ENCODE measurements around the gene TIMM22. TPM values are rescaled to one million over a fixed set of nuclear protein-coding genes. Genes with fewer than 3 reads are reported as not detected.

TIMM22 gene
- polyA plus RNA-seq, 3 donors from 2014 or later, result 22.0 to 26.9 (median 24.4) TPM

- Mint-ChIP-seq H3K36me3 (peaks cover 0 to 3% (median 0%) of the 10 kb centered on the region in 3 donors), H3K4me3 (no peak overlapping the region), H3K27ac (no peak overlapping the region), H3K9me3 (no peaks in the 10 kb centered on the region), H3K27me3 (ENCODE audit: low read depth in 3 of 3) (peaks cover 0 to 2% (median 1%) of the 10 kb centered on the region in 3 donors), H3K4me1 (peaks cover 8% of the 10 kb centered on the region in 2 donors)
- no peak for DNase-seq
Observed at GRCh38 chr17:1026599-1026975, 29.7 kb downstream of the TIMM22 start.

- no peak overlapping the region for H3K27ac Mint-ChIP-seq
- peaks cover 0 to 3% (median 0%) of the 10 kb centered on the region in 3 donors for H3K36me3 Mint-ChIP-seq
- peaks cover 0 to 2% (median 1%) of the 10 kb centered on the region in 3 donors for H3K27me3 Mint-ChIP-seq (ENCODE audit: low read depth in 3 of 3)
- H3K4me1 Mint-ChIP-seq, result peaks cover 8% of the 10 kb centered on the region in 2 donors
- DNase-seq, result no peak
- no peaks in the 10 kb centered on the region for H3K9me3 Mint-ChIP-seq
- H3K4me3 Mint-ChIP-seq, result no peak overlapping the region
Observed at GRCh38 chr17:1027044-1027443, 30.1 kb downstream of the TIMM22 start.

DNA sequence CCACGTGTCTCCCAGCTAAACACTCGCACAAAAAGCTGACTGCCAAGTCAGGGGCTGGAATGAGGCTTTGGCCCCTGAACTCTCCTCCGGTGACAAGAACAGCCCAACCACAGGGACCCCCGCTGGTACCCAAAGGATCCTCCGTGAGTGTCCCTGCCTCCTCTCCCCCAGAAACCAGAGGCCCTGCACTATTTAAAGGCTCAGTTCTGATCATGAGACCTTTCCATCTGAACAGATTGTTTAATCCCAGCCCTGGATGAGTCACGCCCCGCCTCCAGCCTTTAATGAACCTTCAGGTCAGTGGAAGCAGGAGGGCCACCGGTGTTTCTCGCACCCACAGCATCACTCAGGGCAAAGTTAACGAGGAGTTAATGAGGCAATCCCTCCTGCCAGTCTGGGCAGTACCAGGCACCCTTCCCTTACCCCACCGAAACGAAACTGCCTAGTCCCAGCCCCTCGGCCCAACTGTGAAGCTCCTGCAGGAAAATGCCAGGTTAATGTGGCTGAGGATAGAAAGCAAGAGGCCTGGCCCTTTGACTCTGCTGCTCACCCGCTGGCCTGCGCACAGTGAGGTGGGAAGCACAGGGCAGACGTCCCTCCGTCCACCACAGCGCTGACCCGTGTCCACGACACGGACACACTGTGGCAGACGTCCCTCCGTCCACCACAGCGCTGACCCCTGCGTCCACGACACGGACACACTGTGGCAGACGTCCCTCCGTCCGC, 32.4 kb downstream of the TIMM22 start:
- H3K4me3 Mint-ChIP-seq, result no peak overlapping the region
- peaks cover 0 to 5% (median 4%) of the 10 kb centered on the region in 3 donors for H3K27me3 Mint-ChIP-seq (ENCODE audit: low read depth in 3 of 3)
- no peak for DNase-seq
- H3K4me1 Mint-ChIP-seq, result peaks cover 15 to 19% of the 10 kb centered on the region in 2 donors
- peaks cover 0 to 7% (median 0%) of the 10 kb centered on the region in 3 donors for H3K36me3 Mint-ChIP-seq
- H3K9me3 Mint-ChIP-seq, result no peaks in the 10 kb centered on the region
- peak overlapping the region in 1 of 6 donors; percentile 19 for H3K27ac Mint-ChIP-seq

DNA sequence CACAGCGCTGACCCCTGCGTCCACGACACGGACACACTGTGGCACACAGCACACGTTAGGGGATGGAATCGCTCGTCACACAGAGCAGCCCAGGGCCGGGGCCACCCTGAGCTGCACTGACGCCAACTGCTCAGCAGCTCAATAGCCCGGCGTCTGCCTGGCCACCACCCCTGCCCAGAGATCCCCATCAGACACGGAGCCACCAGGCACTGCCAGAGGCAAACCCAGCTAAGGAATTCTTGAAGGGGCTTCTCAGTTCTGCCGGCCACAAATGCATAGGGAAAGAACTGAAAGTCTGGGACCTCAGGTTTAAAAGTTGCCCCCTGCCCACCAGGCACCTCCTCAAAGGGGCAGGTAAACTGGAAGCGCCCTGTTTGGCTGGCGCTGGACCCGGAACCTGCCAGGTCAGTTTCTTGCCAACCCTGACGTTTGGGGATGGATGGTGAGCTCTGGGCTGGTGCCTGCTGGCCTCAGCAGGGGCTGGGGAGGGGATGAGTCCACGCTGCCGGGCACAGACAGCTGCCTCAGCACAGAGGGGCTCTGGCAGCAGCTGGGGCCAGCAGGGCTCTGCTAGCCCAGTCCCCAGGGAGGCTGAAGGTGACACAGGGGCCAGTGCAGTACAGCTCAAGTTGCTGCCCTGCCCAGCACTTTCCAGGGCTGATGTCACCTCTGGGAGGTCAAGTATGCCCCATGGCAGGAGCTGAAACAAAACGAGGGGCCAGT, 33.2 kb downstream of the TIMM22 start:
- no peaks in the 10 kb centered on the region for H3K9me3 Mint-ChIP-seq
- H3K36me3 Mint-ChIP-seq, result peaks cover 0 to 7% (median 0%) of the 10 kb centered on the region in 3 donors
- H3K27ac Mint-ChIP-seq, result no peak overlapping the region

DNA sequence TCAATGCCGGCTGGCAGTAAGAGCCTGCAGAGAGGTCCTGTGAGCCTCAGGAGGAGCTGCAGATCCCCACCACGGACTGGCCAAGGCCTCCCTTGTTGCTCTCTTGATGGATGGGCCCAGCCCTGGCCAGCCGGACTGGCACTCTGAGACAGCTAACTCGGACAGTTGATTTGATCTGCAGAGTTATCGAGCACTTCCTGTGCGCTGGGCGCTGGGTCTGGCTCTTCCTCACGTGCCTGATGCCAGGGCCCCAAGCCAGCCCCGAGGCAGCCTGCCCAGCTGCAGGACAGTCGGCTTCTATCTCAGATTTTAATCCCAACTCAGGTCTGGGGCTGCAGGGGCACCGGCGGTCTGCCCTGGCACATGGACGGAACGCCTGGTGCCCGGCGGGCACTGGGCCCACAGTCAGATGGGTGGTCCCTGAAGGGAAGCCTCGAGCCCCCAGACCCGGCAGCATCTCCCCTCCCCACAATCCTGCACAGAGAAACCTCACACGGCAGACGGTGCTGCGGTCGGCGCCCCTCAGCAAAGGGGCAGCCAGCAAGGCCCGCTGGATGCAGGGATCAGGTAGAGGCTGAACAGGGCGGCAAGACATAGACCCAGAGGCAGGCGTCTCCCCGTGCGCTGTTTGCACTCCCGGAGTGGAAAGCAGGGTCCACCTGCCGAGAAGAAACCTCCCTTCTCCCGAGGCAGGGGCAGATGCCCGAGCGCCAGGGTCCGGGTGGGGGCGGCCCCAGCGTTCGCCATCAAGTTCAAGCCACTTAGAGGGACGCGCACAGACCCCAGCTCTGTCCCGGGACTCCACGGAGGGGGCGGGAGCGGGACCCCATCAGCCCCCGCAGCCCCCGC, 34.0 kb downstream of the TIMM22 start:
- Mint-ChIP-seq H3K4me1 (peaks cover 9 to 15% of the 10 kb centered on the region in 2 donors), H3K36me3 (peaks cover 0 to 4% (median 0%) of the 10 kb centered on the region in 3 donors), H3K9me3 (no peaks in the 10 kb centered on the region), H3K27me3 (ENCODE audit: low read depth in 3 of 3) (peaks cover 0 to 4% (median 4%) of the 10 kb centered on the region in 3 donors), H3K27ac (peak overlapping the region in 1 of 6 donors; percentile 22), H3K4me3 (no peak overlapping the region)
- no peak for DNase-seq

More for the DNA sequence above, 33.2 kb downstream of the TIMM22 start:
- H3K4me3 Mint-ChIP-seq, result no peak overlapping the region
- H3K27me3 Mint-ChIP-seq (ENCODE audit: low read depth in 3 of 3), result peaks cover 0 to 4% (median 4%) of the 10 kb centered on the region in 3 donors
- DNase-seq, result no peak
- H3K4me1 Mint-ChIP-seq, result peaks cover 15 to 19% of the 10 kb centered on the region in 2 donors

DNA sequence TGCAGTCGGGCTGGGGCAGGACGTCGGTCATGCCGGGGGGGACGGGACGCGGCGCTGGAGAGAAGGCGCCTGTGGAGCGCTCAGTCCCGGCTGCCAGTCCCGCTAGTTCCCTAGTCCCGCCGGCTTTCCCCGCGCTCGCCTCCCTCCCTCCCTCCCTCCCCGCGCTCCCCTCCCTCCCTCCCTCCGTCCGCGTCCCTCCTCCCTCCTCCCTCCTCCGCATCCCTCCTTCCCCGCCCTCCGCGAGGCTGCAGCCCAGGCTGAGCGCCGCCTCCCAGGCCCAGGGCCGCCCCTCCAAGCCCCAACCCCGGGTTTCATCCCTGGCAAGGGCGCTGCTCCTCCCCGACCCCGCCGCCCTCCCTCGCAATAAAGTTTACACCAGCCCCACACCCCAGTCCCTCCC, 34.8 kb downstream of the TIMM22 start:
- no peak for DNase-seq
- Mint-ChIP-seq H3K27me3 (ENCODE audit: low read depth in 3 of 3) (peaks cover 0 to 4% (median 4%) of the 10 kb centered on the region in 3 donors), H3K9me3 (no peaks in the 10 kb centered on the region), H3K27ac (no peak overlapping the region), H3K4me3 (no peak overlapping the region), H3K4me1 (peaks cover 10 to 17% of the 10 kb centered on the region in 2 donors), H3K36me3 (peaks cover 0 to 4% (median 0%) of the 10 kb centered on the region in 3 donors)

- H3K9me3 Mint-ChIP-seq, result no peaks in the 10 kb centered on the region
- no peak overlapping the region for H3K4me3 Mint-ChIP-seq
- no peak for DNase-seq
- H3K36me3 Mint-ChIP-seq, result peaks cover 0 to 4% (median 0%) of the 10 kb centered on the region in 3 donors
- H3K4me1 Mint-ChIP-seq, result peaks cover 14 to 20% of the 10 kb centered on the region in 2 donors
- no peak overlapping the region for H3K27ac Mint-ChIP-seq
- peaks cover 0 to 4% (median 4%) of the 10 kb centered on the region in 3 donors for H3K27me3 Mint-ChIP-seq (ENCODE audit: low read depth in 3 of 3)
Observed at GRCh38 chr17:1032391-1032790, 35.5 kb downstream of the TIMM22 start.

DNA sequence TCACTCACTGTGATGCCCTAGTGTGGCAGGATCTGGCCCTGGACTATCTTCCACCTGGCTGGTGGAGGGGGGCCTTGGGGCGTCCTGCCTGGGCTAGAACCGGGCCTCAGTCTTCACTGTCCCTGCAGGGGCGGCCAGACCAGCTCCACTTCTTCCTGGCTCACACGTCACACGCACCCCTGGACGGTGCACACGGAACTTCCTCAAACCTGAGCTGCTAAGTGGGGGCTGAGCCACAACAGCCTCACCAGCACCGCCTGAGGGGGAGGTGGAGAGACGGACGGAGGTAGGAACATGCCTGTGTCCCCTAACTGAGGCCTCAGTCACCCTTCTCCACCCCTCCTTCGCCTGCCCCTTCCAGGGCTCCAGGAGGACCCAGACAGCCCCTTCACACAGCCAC, 36.6 kb downstream of the TIMM22 start:
- no peak for DNase-seq
- Mint-ChIP-seq H3K9me3 (no peaks in the 10 kb centered on the region), H3K4me3 (no peak overlapping the region), H3K36me3 (peaks cover 0 to 4% (median 0%) of the 10 kb centered on the region in 3 donors), H3K27ac (no peak overlapping the region), H3K4me1 (peaks cover 14 to 18% of the 10 kb centered on the region in 2 donors), H3K27me3 (ENCODE audit: low read depth in 3 of 3) (peaks cover 0 to 4% (median 4%) of the 10 kb centered on the region in 3 donors)

- no peak for DNase-seq
- Mint-ChIP-seq H3K4me1 (peaks cover 14 to 21% of the 10 kb centered on the region in 2 donors), H3K27ac (no peak overlapping the region), H3K4me3 (no peak overlapping the region), H3K9me3 (no peaks in the 10 kb centered on the region), H3K27me3 (ENCODE audit: low read depth in 3 of 3) (peaks cover 0 to 4% (median 4%) of the 10 kb centered on the region in 3 donors), H3K36me3 (peaks cover 0 to 4% (median 0%) of the 10 kb centered on the region in 3 donors)
Observed at GRCh38 chr17:1034652-1035210, 37.8 kb downstream of the TIMM22 start.

GRCh38 chr17:1035546-1036170, 38.7 kb downstream of the TIMM22 start:
- H3K4me1 Mint-ChIP-seq, result peaks cover 14 to 23% of the 10 kb centered on the region in 2 donors
- H3K4me3 Mint-ChIP-seq, result no peak overlapping the region
- peaks cover 0 to 4% (median 0%) of the 10 kb centered on the region in 3 donors for H3K36me3 Mint-ChIP-seq
- peak overlapping the region in 1 of 6 donors; percentile 55 for H3K27ac Mint-ChIP-seq
- H3K9me3 Mint-ChIP-seq, result no peaks in the 10 kb centered on the region
- no peak for DNase-seq
- peaks cover 0 to 4% (median 3%) of the 10 kb centered on the region in 3 donors for H3K27me3 Mint-ChIP-seq (ENCODE audit: low read depth in 3 of 3)

GRCh38 chr17:1036171-1036844, 39.4 kb downstream of the TIMM22 start:
- no peak for DNase-seq
- no peaks in the 10 kb centered on the region for H3K9me3 Mint-ChIP-seq
- H3K4me3 Mint-ChIP-seq, result no peak overlapping the region
- H3K27me3 Mint-ChIP-seq (ENCODE audit: low read depth in 3 of 3), result peaks cover 0 to 4% (median 3%) of the 10 kb centered on the region in 3 donors
- peaks cover 14 to 22% of the 10 kb centered on the region in 2 donors for H3K4me1 Mint-ChIP-seq
- peaks cover 0 to 4% (median 0%) of the 10 kb centered on the region in 3 donors for H3K36me3 Mint-ChIP-seq
- peak overlapping the region in 2 of 6 donors; percentile 45 to 60 for H3K27ac Mint-ChIP-seq

DNA sequence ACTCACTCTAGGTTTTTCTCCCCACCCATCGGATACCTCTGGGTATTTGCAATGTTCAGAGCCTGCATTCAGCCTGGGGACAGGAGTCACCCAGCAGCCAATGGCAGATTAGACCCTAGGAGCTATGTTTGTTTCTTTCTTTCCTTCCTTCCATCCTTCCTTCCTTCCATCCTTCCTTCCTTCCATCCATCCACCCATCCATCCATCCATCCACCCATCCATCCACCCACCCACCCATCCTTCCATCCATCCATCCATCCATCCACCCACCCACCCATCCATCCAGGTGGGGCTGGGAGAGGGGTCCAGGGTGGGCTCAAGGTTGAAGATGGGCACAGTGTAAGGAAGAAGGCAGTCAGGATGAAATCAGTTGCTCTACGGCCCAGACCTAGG, 39.9 kb downstream of the TIMM22 start:
- H3K4me1 Mint-ChIP-seq, result peaks cover 17 to 22% of the 10 kb centered on the region in 2 donors
- peaks cover 0 to 4% (median 3%) of the 10 kb centered on the region in 3 donors for H3K27me3 Mint-ChIP-seq (ENCODE audit: low read depth in 3 of 3)
- H3K27ac Mint-ChIP-seq, result peak overlapping the region in 2 of 6 donors; percentile 45 to 60
- no peak for DNase-seq
- H3K36me3 Mint-ChIP-seq, result peaks cover 0 to 5% (median 1%) of the 10 kb centered on the region in 3 donors
- no peaks in the 10 kb centered on the region for H3K9me3 Mint-ChIP-seq
- H3K4me3 Mint-ChIP-seq, result no peak overlapping the region
